GM18909 (cell line): ENCODE measurements around the gene RYK.
"Not testable (repeated sequence)": the region's sequence is repeated elsewhere in the genome, so short reads cannot be mapped to it uniquely, and the experiment has no call there.

ENCODE experiments used
- ATAC-seq: cut with Tn5 transposase; IDR thresholded peaks from one replicate; pipeline ENCODE4 v1.9.1; 2021; ENCODE audit warnings: mild to moderate bottlenecking; ENCODE audit not compliant: unreplicated experiment, poor library complexity

The RYK gene

GRCh38 chr3:134228035-134228434, 22.6 kb downstream of the RYK start:
- no peak for ATAC-seq

DNA sequence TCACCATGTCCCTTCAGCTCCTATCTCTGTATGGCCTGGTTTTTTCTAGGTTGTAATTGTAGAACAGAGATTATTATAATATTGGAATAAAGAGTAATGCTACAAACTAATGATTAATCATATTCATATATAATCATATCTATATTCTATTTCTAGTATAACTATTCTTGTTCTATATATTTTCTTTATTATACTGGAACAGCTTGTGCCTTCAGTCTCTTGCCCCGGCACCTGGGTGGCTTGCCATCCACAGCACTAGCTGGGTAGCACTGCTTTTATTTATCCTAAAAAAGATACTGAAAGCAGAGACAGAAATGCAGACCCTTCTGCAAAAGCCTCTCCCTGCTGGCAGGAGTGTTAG, 25.9 kb downstream of the RYK start:
- not testable (repeated sequence) for ATAC-seq

- ATAC-seq: no peak
These were observed 27.8 kb downstream of the RYK start for GRCh38 chr3:134222835-134223234.

DNA sequence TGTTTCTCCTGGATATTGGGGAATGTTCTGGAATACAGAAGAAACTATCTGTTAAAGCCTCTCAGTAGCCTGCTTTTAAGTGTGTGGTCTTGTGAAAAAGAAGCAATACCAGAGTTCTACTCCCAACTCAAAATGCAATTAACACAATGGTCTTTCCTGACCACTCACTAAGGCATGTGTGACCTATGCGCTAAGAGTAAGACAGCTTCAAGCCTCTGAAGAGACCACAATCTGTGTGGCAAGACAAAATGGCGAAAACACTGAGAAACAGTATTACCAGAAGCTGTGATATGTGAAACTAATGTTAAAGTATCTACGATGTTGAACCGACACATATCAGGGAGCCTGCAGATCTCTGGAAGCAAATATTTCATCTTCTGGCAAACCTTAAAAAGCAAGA, 33.8 kb downstream of the RYK start:
- ATAC-seq: no peak

- no peak for ATAC-seq
These were observed 34.4 kb downstream of the RYK start for GRCh38 chr3:134216191-134216764.

DNA sequence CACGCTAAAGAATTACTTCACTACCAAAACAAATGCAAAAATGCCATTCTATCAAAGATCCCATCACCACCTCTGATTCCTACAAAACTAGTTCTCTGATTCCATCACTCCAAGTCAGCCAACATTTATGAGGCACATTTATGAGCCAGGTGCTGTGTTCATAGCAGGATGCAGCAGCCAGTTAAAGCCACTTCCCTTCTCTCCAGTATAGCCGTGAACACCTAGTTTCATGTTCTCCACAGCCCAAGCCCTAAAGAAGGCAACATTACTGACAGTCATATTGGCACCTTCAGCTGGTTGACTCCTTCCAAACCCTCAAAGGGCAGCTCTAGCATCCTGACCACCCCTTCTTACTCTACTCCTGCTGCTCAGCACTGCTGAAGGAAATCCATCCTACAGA, 36.4 kb downstream of the RYK start:
- ATAC-seq: peak; percentile 45

- peak; percentile 67 for ATAC-seq
These were observed 37.5 kb downstream of the RYK start for GRCh38 chr3:134212967-134213665.

DNA sequence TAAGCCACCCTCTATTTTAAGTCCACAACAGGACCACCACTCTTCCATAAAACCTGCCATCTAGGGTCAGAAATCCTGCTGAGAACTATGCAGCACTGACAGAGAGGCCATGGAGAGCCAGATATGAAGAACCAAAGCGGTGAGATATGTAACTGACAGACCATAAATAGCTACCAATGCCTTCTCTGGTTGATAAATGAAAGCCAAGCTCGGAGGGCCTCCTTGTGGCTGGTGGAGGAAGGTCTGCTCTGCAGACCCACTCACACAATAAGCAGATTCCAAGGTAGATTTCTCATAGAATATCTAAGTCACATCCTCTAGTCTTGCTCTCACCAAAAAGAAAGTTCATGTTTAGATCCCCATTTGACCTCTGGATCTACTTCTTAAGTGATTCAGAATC, 38.9 kb downstream of the RYK start:
- peak; percentile 66 for ATAC-seq

- ATAC-seq: no peak
These were observed 45.2 kb downstream of the RYK start for GRCh38 chr3:134205451-134205850.

- ATAC-seq: no peak
These were observed 49.2 kb downstream of the RYK start for GRCh38 chr3:134201201-134202130.

GRCh38 chr3:134199880-134200279, 50.8 kb downstream of the RYK start:
- ATAC-seq: not testable (repeated sequence)

DNA sequence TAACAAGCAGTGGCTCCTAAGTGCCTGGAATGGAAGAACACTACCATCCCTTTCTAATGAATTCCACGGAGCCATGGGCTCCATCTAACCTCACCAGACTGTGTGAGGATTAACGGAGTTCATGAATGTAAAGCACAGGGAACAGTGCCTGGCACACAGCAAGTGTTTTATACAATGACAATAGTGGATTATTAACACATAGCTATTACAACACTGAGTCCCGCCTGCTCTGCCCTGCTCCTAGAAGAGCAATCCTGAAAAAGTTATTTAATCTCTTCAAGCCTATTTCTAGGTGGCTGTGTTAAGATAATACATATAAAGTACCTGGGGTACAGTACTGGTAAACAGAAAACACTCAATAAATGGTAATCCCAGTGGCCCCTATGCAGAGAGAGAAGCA, 51.4 kb downstream of the RYK start:
- no peak for ATAC-seq

DNA sequence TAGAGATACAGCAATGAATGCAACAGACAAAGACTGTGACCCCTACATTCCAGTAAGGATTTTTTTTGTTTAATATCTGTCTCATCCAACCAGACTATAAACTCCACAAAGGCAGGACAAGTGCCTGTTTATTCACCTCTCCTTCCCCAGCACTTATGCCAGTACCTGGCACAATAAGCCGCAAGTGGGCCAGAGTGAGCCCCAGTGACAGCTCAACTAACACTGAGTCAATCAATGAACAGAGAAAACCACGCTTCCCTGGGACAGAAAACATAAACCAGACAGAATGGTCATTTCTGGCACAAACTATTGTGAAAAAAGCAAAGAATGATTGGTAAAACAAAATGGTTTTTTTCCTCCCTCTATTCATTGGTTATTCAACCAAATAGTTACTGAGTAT, 52.2 kb downstream of the RYK start:
- ATAC-seq: no peak

- ATAC-seq: no peak
These were observed 52.9 kb downstream of the RYK start for GRCh38 chr3:134197681-134198261.

- ATAC-seq: no peak
These were observed 56.4 kb downstream of the RYK start for GRCh38 chr3:134194247-134194646.

- ATAC-seq: no peak
These were observed 60.4 kb downstream of the RYK start for GRCh38 chr3:134190250-134190649.

DNA sequence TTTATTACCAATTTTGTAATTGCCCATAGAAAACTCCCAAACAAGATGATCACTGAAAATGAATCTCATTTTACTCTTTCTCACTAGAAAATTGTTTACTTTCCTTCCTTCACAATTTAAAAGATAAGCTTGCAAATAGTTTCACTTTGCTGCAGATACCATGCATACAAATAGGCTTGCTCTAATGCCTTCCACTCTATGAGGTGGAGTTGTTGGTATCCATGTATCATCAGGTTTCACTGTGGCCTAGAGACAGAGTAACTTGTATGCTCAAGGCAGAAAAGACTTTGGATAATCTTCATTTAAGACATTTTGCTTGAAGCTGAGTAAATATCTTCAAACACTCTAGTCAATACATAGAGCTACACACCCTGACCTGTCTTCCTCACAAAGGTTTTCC, 60.8 kb downstream of the RYK start:
- ATAC-seq: no peak

DNA sequence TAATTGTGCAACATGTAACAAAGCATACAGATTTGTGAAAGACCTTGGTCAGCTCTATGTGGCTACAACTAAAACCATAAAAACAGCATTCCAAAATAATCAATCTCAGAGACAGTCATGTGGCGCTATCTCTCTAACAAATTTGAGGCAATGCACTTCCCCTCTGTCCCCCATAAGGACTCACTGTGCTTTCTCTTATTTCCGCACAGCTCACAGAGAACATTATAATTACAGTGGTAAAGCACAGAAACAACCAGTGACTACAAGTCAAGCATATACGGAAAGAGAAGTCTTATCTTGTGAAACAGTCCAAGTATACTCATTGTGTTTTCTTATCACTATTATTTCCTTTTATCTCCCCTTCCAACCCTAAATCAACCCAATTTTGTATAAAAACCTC, 64.3 kb downstream of the RYK start:
- no peak for ATAC-seq

DNA sequence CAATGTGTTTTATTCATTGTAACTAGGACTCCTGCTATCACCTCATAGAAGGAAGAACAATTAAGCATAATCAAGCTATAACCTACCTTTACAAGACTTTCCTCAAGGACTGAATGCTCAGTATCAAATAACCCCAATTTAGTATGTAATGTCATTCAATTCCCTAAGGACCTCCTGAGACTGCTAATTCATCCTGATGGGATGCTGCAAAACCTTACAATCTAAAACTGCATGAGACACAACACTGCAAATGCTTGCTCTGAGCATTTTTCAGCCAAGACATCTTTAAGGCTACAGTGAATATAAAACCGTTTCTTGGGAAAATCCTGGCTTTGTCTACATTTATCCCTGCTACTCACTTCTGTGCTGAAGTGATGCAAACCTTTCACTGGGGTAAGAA, 69.9 kb downstream of the RYK start:
- no peak for ATAC-seq

GRCh38 chr3:134179508-134179907, 71.2 kb downstream of the RYK start:
- no peak for ATAC-seq

DNA sequence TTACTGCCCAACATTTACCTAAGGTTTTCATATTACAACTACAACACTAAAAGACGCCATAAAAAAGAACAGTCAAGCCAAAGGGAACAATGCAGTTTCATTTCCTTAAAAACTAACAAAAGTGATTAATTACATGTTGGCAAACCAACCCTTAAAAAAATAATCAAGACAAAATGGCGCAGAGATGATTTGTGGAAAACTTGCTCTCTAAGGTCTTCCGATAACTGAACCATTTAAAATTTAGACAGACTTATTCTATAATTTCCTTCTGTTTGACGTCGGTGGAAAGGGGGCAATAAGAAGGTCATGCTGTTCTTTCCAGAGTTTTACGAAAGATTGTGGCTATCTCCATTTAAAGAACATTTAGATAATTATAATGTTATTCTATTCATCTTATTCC, 87.6 kb downstream of the RYK start:
- no peak for ATAC-seq
